Measurements from ENCODE around the gene NUP214. TPM values are rescaled to one million over a fixed set of nuclear protein-coding genes. Genes with fewer than 3 reads are reported as not detected.
A peak's percentile ranks its signal among the peaks of the same experiment; 100 is the strongest.

NUP214 gene
- total and polyA plus RNA-seq, 8 donors: 43.8 to 58.4 (median 47.4) TPM

DNA sequence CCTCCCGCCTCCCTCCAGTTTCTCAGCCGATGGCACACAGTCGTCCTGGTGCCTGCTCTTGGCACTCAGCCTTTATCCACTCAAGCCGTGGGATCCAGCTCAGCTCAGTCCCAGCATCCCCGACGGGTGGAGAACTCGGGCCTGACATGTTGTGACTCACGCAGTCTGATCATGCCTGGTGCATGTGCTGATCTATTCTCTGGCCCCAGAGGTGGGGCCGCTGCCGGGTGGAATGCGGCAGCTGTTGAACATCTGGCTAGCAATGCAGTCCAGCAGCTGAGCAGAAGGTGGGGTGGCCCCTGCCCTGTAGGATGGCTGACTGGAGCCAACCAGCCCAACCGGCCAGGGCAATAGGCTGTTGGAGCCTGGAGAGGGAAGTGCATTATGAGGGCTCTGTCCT, 30.8 kb upstream of the NUP214 start:
- Histone ChIP-seq H3K4me3 (no peak overlapping the region), H3K27ac (no peak overlapping the region), H3K36me3 (no peaks in the 10 kb centered on the region), H3K4me1 (peaks cover 6 to 17% of the 10 kb centered on the region in 2 donors), H3K27me3 (peaks cover 14 to 54% of the 10 kb centered on the region in 2 donors), H3K9me3 (no peaks in the 10 kb centered on the region)
- ATAC-seq (no peak), DNase-seq (no peak)
- TF ChIP-seq, protein P1, sequence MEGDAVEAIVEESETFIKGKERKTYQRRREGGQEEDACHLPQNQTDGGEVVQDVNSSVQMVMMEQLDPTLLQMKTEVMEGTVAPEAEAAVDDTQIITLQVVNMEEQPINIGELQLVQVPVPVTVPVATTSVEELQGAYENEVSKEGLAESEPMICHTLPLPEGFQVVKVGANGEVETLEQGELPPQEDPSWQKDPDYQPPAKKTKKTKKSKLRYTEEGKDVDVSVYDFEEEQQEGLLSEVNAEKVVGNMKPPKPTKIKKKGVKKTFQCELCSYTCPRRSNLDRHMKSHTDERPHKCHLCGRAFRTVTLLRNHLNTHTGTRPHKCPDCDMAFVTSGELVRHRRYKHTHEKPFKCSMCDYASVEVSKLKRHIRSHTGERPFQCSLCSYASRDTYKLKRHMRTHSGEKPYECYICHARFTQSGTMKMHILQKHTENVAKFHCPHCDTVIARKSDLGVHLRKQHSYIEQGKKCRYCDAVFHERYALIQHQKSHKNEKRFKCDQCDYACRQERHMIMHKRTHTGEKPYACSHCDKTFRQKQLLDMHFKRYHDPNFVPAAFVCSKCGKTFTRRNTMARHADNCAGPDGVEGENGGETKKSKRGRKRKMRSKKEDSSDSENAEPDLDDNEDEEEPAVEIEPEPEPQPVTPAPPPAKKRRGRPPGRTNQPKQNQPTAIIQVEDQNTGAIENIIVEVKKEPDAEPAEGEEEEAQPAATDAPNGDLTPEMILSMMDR (IDR thresholded peaks at IDR 0.05): no peak
- intact Hi-C loops (cut with DNase I): no loop called here

DNA sequence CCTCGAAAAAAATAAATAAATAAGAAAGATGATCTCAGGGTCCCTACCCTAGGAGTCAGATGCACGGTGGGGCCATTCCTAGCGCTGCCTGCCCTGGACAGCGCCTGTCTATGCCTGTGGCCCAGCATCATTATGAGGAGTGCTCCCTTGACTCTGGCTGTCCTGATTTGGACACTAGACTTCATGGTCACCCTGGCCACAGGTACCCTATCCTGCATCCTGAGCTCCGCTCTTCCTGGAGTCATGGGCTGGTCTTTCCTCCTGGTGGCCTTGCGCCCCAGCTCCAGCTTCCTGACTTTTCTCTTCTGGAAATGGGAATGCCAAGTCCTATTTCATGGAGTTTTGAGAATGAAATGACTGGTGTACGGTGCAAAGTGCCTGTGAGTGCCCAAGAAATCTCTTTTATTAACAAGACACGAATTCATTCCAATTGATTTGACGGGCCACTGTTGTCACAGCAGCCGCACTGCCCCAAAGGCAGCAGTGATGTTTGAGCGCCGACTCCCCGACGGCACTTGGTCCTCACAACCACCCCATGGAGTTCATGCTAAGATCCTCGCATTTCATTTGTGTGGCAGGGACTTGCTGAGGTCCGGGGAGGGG, 29.6 kb upstream of the NUP214 start:
- TF ChIP-seq, protein P1 (IDR thresholded peaks at IDR 0.05): no peak
- peaks cover 6 to 17% of the 10 kb centered on the region in 2 donors for H3K4me1 ChIP-seq
- H3K36me3 ChIP-seq: no peaks in the 10 kb centered on the region
- H3K9me3 ChIP-seq: no peaks in the 10 kb centered on the region
- H3K27me3 ChIP-seq: peaks cover 14 to 54% of the 10 kb centered on the region in 2 donors
- DNase-seq (no peak), ATAC-seq (no peak)
- intact Hi-C loops (cut with DNase I): no loop called here
- H3K4me3 ChIP-seq: peak overlapping the region; percentile 42 to 57
- H3K27ac ChIP-seq: no peak overlapping the region

DNA sequence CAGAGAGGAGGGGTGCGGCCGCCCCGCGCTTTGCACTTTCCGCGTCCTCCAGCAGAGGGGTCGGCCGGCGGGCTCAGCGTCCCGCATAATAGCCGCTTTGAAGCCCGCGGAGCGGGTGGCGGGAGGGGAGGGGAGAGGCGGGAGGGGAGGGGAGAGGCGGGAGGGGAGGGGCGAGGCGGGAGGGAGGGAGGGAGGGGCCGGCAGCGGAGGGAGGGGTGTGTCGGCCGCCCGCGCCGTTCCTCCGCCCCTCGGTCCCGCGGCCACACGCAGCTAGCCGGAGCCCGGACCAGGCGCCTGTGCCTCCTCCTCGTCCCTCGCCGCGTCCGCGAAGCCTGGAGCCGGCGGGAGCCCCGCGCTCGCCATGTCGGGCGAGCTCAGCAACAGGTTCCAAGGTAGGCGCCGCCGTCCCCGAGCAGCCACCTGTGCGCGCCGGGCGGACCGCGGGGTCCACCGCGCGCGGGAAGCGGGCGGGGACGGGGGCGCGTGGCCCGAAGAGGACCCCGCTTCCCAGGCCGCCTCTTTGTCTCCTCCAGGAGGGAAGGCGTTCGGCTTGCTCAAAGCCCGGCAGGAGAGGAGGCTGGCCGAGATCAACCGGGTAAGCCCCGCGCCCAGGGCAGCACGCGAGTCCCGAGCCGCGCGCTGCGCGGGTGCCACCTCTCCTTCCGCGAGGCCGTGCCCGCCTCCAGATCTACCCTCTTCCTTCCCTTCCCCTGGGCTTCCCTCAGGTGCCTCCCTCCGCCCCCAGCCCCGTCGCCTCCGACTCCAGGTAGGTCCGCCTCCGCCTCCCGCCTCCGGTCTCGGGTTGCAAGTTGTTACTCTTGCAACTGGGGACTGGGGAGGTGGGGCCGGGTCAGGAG, 28.9 kb upstream of the NUP214 start, which contains the start of gene AIF1L:
Gene AIF1L, plus strand, starts transcription at position 263 of the 857 bp plus-strand sequence. Its CDS starts 99 bp downstream, at position 362.
- H3K4me1 ChIP-seq: peaks cover 6 to 17% of the 10 kb centered on the region in 2 donors
- H3K36me3 ChIP-seq: no peaks in the 10 kb centered on the region
- peaks cover 14 to 54% of the 10 kb centered on the region in 2 donors for H3K27me3 ChIP-seq
- ATAC-seq (peak; percentile 72), DNase-seq (peak in 3 of 4 donors; percentile 24 to 87 (median 64))
- intact Hi-C loops (cut with DNase I): no loop called here
- TF ChIP-seq, protein P1 (IDR thresholded peaks at IDR 0.05): no peak
- H3K27ac ChIP-seq: peak within 1 kb of the TSS in 1 of 2 donors; percentile 33
- H3K9me3 ChIP-seq: no peaks in the 10 kb centered on the region
- peak within 1 kb of the TSS; percentile 42 to 57 for H3K4me3 ChIP-seq

DNA sequence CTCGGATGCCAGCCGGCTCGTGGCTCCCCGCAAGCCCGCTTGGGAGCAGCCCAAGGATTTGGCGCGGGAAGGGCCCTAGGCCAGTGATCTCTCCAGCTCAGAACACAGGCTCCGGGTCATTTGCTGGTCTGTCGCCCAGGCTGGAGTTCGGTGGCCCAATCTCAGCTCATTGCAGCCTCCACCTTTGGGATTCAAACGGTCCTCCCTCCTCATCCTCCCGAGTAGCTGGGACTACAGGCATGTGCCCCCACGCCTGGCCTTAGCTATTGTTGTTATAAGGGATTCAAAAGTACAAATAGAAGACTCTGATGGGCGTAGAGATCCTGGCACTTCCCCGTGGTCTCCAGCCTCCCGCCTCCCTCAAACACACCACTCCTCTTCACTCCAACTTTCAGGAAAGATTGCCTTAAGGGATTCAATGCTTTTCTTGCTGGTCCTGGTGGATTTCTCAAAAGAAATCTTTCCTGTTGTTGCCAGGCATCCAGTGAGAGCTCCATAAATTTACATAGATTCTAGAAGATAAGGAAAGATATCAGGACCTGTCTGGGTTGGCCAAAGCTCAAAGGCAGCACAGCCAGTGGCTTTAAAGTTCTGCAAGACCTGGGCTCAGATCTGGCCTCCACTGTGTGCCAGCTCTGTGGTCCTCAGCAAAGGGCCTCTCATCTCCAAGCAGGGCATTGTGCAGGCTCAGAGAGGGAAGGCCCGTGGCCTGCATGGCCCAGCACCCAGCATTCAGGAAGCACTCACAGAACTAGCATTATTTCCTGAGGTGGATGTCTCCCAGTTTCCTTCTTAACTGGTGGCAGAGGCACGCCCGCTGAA, 28.0 kb upstream of the NUP214 start:
- DNase-seq (no peak), ATAC-seq (no peak)
- intact Hi-C loops (cut with DNase I): no loop called here
- TF ChIP-seq, protein P1 (IDR thresholded peaks at IDR 0.05): no peak
- Histone ChIP-seq H3K4me3 (peak overlapping the region in 1 of 2 donors; percentile 57), H3K36me3 (no peaks in the 10 kb centered on the region), H3K9me3 (no peaks in the 10 kb centered on the region), H3K27ac (peak overlapping the region in 1 of 2 donors; percentile 33), H3K27me3 (peaks cover 14 to 54% of the 10 kb centered on the region in 2 donors), H3K4me1 (peaks cover 6 to 17% of the 10 kb centered on the region in 2 donors)
